SK-N-SH (cell line): ENCODE data around the gene AGXT2. TPM values are rescaled to one million over a fixed set of nuclear protein-coding genes. Genes with fewer than 3 reads are reported as not detected.

Experiments
- polyA plus RNA-seq, 3 experiments: library from polyadenylated mRNA; depleted of rRNA; stranded (reverse); fragments of >200 nt; gene quantifications; 2 replicates each; pipeline ENCODE4 v1.2.3, GENCODE V29; 2012

The AGXT2 gene
- polyA plus RNA-seq, 1 of the 3 experiments (the other 2 are of a cell fraction), result not detected

Other genes with a start within 250 kb of the AGXT2 start
- gene TTC23L, start 208.8 kb downstream of the AGXT2 start, polyA plus RNA-seq (2012; rRNA removed), result 0.49 and 0.54 TPM in 2 replicates
- 18.2 and 21.2 TPM in 2 replicates for gene RAD1, start 132.4 kb downstream of the AGXT2 start, polyA plus RNA-seq (2012; rRNA removed)
- gene BRIX1, start 132.2 kb downstream of the AGXT2 start, polyA plus RNA-seq (2012; rRNA removed), result 18.4 and 22.9 TPM in 2 replicates
- 8.8 and 9.7 TPM in 2 replicates for gene DNAJC21, start 118.4 kb downstream of the AGXT2 start, polyA plus RNA-seq (2012; rRNA removed)
- 0.13 and 0.34 TPM in 2 replicates for gene PRLR, start 182.5 kb upstream of the AGXT2 start, polyA plus RNA-seq (2012; rRNA removed)